SK-N-SH (cell line): ENCODE measurements around the gene MMD.

Experiments
- MXI1 ChIP-seq: IDR thresholded peaks from 2 replicates; pipeline ENCODE4 v1.6.1; 2012; ENCODE audit warnings: mild to moderate bottlenecking, low read depth, low read length, improper control_type of control experiment
- RAD21 ChIP-seq: IDR thresholded peaks from 2 replicates; pipeline ENCODE4 v1.6.1; 2012; ENCODE audit warnings: mild to moderate bottlenecking, low read length
- SIN3A ChIP-seq: IDR thresholded peaks from 2 replicates; pipeline ENCODE4 v1.6.1; 2012; ENCODE audit warnings: low read depth, mild to moderate bottlenecking, low read length, moderate library complexity, borderline replicate concordance
- TEAD4 ChIP-seq: IDR thresholded peaks from 2 replicates; pipeline ENCODE4 v1.4.0; 2012; ENCODE audit warnings: mild to moderate bottlenecking, borderline replicate concordance; ENCODE audit not compliant: insufficient read depth
- TF ChIP-seq, protein P1 (sequence below): fragments of 200-600 bp; sonication (generic); IDR thresholded peaks from 2 replicates; pipeline ENCODE4 v1.6.1; 2017; ENCODE audit warnings: antibody characterized with exemption, mild to moderate bottlenecking, moderate library complexity
- TF ChIP-seq, protein P2 (sequence below): IDR thresholded peaks from 2 replicates; pipeline ENCODE4 v1.4.0; 2012; ENCODE audit warnings: low read depth

DNA sequence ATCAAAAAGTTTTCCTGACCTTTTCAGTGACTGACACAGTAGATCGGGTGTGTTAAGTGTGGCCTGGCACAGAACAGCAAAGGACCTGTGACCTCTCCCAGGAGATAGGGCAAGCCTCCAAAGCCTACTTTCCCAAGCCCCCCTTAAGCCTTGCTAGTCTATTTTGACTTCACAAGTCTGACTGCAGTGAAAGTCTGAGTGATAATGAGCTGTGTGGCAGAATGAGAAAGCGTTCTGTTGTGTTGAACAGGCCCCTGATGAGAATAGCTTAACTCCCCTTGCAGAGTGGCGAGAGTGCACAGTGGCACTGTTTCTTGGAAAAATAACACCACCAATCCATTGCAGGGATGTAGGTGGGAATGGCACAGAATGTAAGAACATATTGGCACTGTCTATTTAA, 32.8 kb downstream of the MMD start:
- TF ChIP-seq, protein P1, sequence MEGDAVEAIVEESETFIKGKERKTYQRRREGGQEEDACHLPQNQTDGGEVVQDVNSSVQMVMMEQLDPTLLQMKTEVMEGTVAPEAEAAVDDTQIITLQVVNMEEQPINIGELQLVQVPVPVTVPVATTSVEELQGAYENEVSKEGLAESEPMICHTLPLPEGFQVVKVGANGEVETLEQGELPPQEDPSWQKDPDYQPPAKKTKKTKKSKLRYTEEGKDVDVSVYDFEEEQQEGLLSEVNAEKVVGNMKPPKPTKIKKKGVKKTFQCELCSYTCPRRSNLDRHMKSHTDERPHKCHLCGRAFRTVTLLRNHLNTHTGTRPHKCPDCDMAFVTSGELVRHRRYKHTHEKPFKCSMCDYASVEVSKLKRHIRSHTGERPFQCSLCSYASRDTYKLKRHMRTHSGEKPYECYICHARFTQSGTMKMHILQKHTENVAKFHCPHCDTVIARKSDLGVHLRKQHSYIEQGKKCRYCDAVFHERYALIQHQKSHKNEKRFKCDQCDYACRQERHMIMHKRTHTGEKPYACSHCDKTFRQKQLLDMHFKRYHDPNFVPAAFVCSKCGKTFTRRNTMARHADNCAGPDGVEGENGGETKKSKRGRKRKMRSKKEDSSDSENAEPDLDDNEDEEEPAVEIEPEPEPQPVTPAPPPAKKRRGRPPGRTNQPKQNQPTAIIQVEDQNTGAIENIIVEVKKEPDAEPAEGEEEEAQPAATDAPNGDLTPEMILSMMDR = no peak
- TF ChIP-seq SIN3A = no peak
- TF ChIP-seq MXI1 = no peak
- no peak for TF ChIP-seq RAD21
- TF ChIP-seq TEAD4 = no peak
- TF ChIP-seq, protein P2, sequence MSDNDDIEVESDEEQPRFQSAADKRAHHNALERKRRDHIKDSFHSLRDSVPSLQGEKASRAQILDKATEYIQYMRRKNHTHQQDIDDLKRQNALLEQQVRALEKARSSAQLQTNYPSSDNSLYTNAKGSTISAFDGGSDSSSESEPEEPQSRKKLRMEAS = no peak
